ENCODE measurements around the gene STRA6.
"Not testable (repeated sequence)": the region's sequence is repeated elsewhere in the genome, so short reads cannot be mapped to it uniquely, and the experiment has no call there.

STRA6 gene

GRCh38 chr15:74179101-74179841 lies 23.3 kb downstream of the STRA6 start:
- peak; percentile 73 for DNase-seq

- no peak for DNase-seq
Observed at GRCh38 chr15:74178326-74179100, 24.1 kb downstream of the STRA6 start.

GRCh38 chr15:74176262-74177214 lies 26.0 kb downstream of the STRA6 start:
- DNase-seq: peak; percentile 31

- no peak for DNase-seq
Observed at GRCh38 chr15:74175271-74176191, 27.1 kb downstream of the STRA6 start.

GRCh38 chr15:74174958-74175253 lies 27.7 kb downstream of the STRA6 start:
- no peak for DNase-seq

- DNase-seq: peak; percentile 66
Observed at GRCh38 chr15:74174219-74174957, 28.2 kb downstream of the STRA6 start.

GRCh38 chr15:74173380-74174218 lies 29.0 kb downstream of the STRA6 start, which contains the start of gene ISLR:
TSS of gene ISLR (plus strand) at chr15:74173710. CDS start at chr15:74174859, 1,149 bp downstream.
- DNase-seq: peak; percentile 82

- peak; percentile 63 for DNase-seq
Observed at GRCh38 chr15:74172701-74173379, 29.7 kb downstream of the STRA6 start.

GRCh38 chr15:74171965-74172541 lies 30.5 kb downstream of the STRA6 start:
- no peak for DNase-seq

- DNase-seq: no peak
Observed at GRCh38 chr15:74170875-74171578, 31.6 kb downstream of the STRA6 start.

- DNase-seq: no peak
Observed at GRCh38 chr15:74170071-74170844, 32.3 kb downstream of the STRA6 start.

- no peak for DNase-seq
Observed at GRCh38 chr15:74168711-74169126, 33.9 kb downstream of the STRA6 start.

- DNase-seq: no peak
Observed at GRCh38 chr15:74167891-74168331, 34.7 kb downstream of the STRA6 start.

GRCh38 chr15:74165461-74165860 lies 37.1 kb downstream of the STRA6 start:
- DNase-seq: no peak

- DNase-seq: not testable (repeated sequence)
Observed at GRCh38 chr15:74162195-74162536, 40.4 kb downstream of the STRA6 start.

- DNase-seq: not testable (repeated sequence)
Observed at GRCh38 chr15:74160390-74160789, 42.2 kb downstream of the STRA6 start.

- DNase-seq: no peak
Observed at GRCh38 chr15:74159773-74160172, 42.8 kb downstream of the STRA6 start.

Data from fibroblast of skin of right quadriceps (primary cell).